Neural cell (in vitro differentiated cells): ENCODE results near the gene SGSH. TPM values are rescaled to one million over a fixed set of nuclear protein-coding genes. Genes with fewer than 3 reads are reported as not detected.

Experiments used
- H2AFZ ChIP-seq: fragments of 200-600, 300-800 bp; sonication (generic), shearing (Covaris generic); 2 replicates; pipeline ENCODE4 v1.6.0; 2014; ENCODE audit warnings: low read depth, mild to moderate bottlenecking, antibody characterized with exemption, low read length, moderate library complexity
- H3F3A ChIP-seq: fragments of 200-600 bp; shearing (Covaris generic); 2 replicates; pipeline ENCODE4 v1.6.1; 2016; ENCODE audit warnings: mild to moderate bottlenecking, moderate library complexity, mixed read lengths, antibody characterized with exemption, low read length; ENCODE audit not compliant: insufficient read depth, poor library complexity, severe bottlenecking
- H3K27ac ChIP-seq: fragments of 200-600, 300-800 bp; sonication (generic), shearing (Covaris generic); 2 replicates; pipeline ENCODE4 v1.5.1; 2014; ENCODE audit warnings: mild to moderate bottlenecking, low read length, moderate library complexity
- H3K27me3 ChIP-seq: fragments of 300-800, 200-600 bp; sonication (generic), shearing (Covaris generic); 2 replicates; pipeline ENCODE4 v1.6.0; 2014; ENCODE audit warnings: mild to moderate bottlenecking, low read depth, low read length, moderate library complexity; ENCODE audit not compliant: insufficient read depth
- H3K36me3 ChIP-seq: fragments of 300-800, 200-600 bp; sonication (generic), shearing (Covaris generic); 2 replicates; pipeline ENCODE4 v1.5.1; 2014; ENCODE audit warnings: mild to moderate bottlenecking, antibody characterized with exemption, low read length, moderate library complexity; ENCODE audit not compliant: insufficient read depth
- H3K4me2 ChIP-seq: fragments of 300-800, 200-600 bp; sonication (generic), shearing (Covaris generic); 2 replicates; pipeline ENCODE4 v1.6.0; 2014; ENCODE audit warnings: mild to moderate bottlenecking, low read length
- H3K4me3 ChIP-seq: fragments of 300-800, 200-600 bp; sonication (generic), shearing (Covaris generic); 2 replicates; pipeline ENCODE4 v1.5.1; 2014; ENCODE audit warnings: mild to moderate bottlenecking, low read length, moderate library complexity
- H3K79me2 ChIP-seq: fragments of 200-600 bp; shearing (Covaris generic); replicated peaks from 2 replicates; pipeline ENCODE4 v1.6.0; 2014; ENCODE audit warnings: mild to moderate bottlenecking, low read length, moderate library complexity; ENCODE audit not compliant: insufficient read depth
- H3K9ac ChIP-seq: fragments of 300-800, 200-600 bp; sonication (generic), shearing (Covaris generic); 2 replicates; pipeline ENCODE4 v1.6.1; 2016; ENCODE audit warnings: mild to moderate bottlenecking, low read length, mixed read lengths
- H3K9me2 ChIP-seq: fragments of 200-600 bp; shearing (Covaris generic); 2 replicates; pipeline ENCODE4 v1.6.1; 2016; ENCODE audit warnings: mild to moderate bottlenecking, low read length, mixed read lengths; ENCODE audit not compliant: insufficient read depth
- H3K9me3 ChIP-seq: fragments of 200-600, 300-800 bp; sonication (generic), shearing (Covaris generic); 2 replicates; pipeline ENCODE4 v1.6.1; 2016; ENCODE audit warnings: mild to moderate bottlenecking, mixed run types, low read length, moderate library complexity, mixed read lengths
- H4K20me1 ChIP-seq: fragments of 200-600 bp; shearing (Covaris generic); 2 replicates; pipeline ENCODE4 v1.6.1; 2016; ENCODE audit warnings: mild to moderate bottlenecking, mixed run types; ENCODE audit not compliant: insufficient read depth
- EP300 ChIP-seq: fragments of 450-650 bp; conservative IDR thresholded peaks from 2 replicates; pipeline ENCODE4 v1.6.1; 2014; ENCODE audit warnings: antibody characterized with exemption, mild to moderate bottlenecking, moderate library complexity; ENCODE audit not compliant: poor library complexity, severe bottlenecking
- EZH2 ChIP-seq: fragments of 200-600, 300-800 bp; shearing (Covaris generic), sonication (generic); IDR thresholded peaks from 2 replicates; pipeline ENCODE4 v1.6.1; 2014; ENCODE audit warnings: antibody characterized with exemption, low read length, borderline replicate concordance, mild to moderate bottlenecking; ENCODE audit not compliant: insufficient read depth, poor library complexity, severe bottlenecking
- MXI1 ChIP-seq: fragments of 450-650 bp; conservative IDR thresholded peaks from 2 replicates; pipeline ENCODE4 v1.6.1; 2014; ENCODE audit warnings: antibody characterized with exemption, mild to moderate bottlenecking; ENCODE audit not compliant: poor library complexity, severe bottlenecking
- POLR2AphosphoS5 ChIP-seq: IDR thresholded peaks from 2 replicates; pipeline ENCODE4 v1.6.1; 2012
- RAD21 ChIP-seq: fragments of 450-650 bp; conservative IDR thresholded peaks from 2 replicates; pipeline ENCODE4 v1.6.1; 2014; ENCODE audit warnings: antibody characterized with exemption, mild to moderate bottlenecking, moderate library complexity
- SMC3 ChIP-seq: fragments of 450-650 bp; conservative IDR thresholded peaks from 2 replicates; pipeline ENCODE4 v1.6.1; 2014; ENCODE audit warnings: antibody characterized with exemption, mild to moderate bottlenecking, moderate library complexity; ENCODE audit not compliant: poor library complexity
- TAF1 ChIP-seq: IDR thresholded peaks from 2 replicates; pipeline ENCODE4 v1.6.1; 2012; ENCODE audit warnings: low read depth
- polyA plus RNA-seq: library from polyadenylated mRNA; depleted of rRNA; stranded (reverse); fragments of >200 nt; gene quantifications from 2 replicates; pipeline ENCODE4 v1.2.3, GENCODE V29; 2014
- TF ChIP-seq, protein P1 (sequence below): fragments of 450-650 bp; IDR thresholded peaks from 2 replicates; pipeline ENCODE4 v1.5.1; 2014; ENCODE audit warnings: antibody characterized with exemption, mild to moderate bottlenecking, moderate library complexity; ENCODE audit not compliant: poor library complexity, severe bottlenecking
- TF ChIP-seq, protein P2 (sequence below): IDR thresholded peaks from 2 replicates; pipeline ENCODE4 v1.6.1; 2012; ENCODE audit warnings: borderline replicate concordance

Gene SGSH
- polyA plus RNA-seq, 1 donor from 2014 or later, result 8.0 TPM

DNA sequence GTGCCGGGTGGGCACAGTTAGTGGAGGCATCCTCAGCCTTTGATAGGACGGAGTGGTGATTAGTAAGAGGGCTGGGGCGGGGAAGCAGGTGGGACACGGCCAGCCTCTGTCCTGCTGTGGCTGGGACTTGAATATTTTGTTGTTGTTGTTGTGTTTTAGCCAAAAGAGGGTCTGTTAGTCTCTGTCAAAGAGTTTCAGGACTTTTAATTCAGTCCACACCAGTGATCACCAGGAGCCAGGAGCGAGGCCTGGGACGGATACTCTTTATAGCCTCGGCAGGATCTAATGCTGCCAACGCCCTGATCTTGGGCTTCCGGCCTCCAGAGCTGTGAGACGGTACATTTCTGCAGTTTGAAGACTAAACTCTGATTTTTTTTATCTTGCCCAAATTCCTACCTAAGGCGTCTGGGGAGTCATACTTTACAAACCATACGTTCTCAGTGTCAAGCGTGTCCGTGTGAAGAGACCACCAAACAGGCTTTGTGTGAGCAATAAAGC, 37.6 kb upstream of the SGSH start:
- Histone ChIP-seq H3K27me3 (no peaks in the 10 kb centered on the region), H2AFZ (no peak overlapping the region), H3K4me3 (no peak overlapping the region), H3K27ac (no peak overlapping the region), H3K9me3 (no peaks in the 10 kb centered on the region), H3F3A (no peaks in the 10 kb centered on the region), H3K4me2 (no peak overlapping the region), H3K36me3 (no peaks in the 10 kb centered on the region), H4K20me1 (no peaks in the 10 kb centered on the region), H3K9ac (no peak overlapping the region), H3K79me2 (no peaks in the 10 kb centered on the region), H3K9me2 (no peaks in the 10 kb centered on the region)
- TF ChIP-seq EZH2 (no peak), MXI1 (no peak), SMC3 (no peak)

DNA sequence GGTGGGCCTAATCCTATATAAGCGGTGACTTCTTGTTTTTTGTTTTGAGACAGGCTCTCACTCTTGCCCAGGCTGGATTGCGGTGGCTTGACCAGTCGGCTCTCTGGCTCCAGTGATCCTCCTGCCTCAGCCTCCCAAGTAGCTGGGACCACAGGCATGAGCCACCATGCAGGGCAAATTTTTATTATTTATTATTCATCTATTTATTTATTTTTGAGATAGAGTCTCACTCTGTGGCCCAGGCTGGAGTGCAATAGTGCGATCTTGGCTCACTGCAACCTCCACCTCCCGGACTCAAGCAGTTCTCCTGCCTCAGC, 35.9 kb upstream of the SGSH start:
- TF ChIP-seq EZH2 (no peak), EP300 (no peak), RAD21 (no peak), POLR2AphosphoS5 (no peak), MXI1 (no peak), TAF1 (no peak), SMC3 (no peak)
- TF ChIP-seq, protein P1, sequence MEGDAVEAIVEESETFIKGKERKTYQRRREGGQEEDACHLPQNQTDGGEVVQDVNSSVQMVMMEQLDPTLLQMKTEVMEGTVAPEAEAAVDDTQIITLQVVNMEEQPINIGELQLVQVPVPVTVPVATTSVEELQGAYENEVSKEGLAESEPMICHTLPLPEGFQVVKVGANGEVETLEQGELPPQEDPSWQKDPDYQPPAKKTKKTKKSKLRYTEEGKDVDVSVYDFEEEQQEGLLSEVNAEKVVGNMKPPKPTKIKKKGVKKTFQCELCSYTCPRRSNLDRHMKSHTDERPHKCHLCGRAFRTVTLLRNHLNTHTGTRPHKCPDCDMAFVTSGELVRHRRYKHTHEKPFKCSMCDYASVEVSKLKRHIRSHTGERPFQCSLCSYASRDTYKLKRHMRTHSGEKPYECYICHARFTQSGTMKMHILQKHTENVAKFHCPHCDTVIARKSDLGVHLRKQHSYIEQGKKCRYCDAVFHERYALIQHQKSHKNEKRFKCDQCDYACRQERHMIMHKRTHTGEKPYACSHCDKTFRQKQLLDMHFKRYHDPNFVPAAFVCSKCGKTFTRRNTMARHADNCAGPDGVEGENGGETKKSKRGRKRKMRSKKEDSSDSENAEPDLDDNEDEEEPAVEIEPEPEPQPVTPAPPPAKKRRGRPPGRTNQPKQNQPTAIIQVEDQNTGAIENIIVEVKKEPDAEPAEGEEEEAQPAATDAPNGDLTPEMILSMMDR, result no peak
- TF ChIP-seq, protein P2, sequence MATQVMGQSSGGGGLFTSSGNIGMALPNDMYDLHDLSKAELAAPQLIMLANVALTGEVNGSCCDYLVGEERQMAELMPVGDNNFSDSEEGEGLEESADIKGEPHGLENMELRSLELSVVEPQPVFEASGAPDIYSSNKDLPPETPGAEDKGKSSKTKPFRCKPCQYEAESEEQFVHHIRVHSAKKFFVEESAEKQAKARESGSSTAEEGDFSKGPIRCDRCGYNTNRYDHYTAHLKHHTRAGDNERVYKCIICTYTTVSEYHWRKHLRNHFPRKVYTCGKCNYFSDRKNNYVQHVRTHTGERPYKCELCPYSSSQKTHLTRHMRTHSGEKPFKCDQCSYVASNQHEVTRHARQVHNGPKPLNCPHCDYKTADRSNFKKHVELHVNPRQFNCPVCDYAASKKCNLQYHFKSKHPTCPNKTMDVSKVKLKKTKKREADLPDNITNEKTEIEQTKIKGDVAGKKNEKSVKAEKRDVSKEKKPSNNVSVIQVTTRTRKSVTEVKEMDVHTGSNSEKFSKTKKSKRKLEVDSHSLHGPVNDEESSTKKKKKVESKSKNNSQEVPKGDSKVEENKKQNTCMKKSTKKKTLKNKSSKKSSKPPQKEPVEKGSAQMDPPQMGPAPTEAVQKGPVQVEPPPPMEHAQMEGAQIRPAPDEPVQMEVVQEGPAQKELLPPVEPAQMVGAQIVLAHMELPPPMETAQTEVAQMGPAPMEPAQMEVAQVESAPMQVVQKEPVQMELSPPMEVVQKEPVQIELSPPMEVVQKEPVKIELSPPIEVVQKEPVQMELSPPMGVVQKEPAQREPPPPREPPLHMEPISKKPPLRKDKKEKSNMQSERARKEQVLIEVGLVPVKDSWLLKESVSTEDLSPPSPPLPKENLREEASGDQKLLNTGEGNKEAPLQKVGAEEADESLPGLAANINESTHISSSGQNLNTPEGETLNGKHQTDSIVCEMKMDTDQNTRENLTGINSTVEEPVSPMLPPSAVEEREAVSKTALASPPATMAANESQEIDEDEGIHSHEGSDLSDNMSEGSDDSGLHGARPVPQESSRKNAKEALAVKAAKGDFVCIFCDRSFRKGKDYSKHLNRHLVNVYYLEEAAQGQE, result no peak
- H3K27me3 ChIP-seq, result no peaks in the 10 kb centered on the region
- no peaks in the 10 kb centered on the region for H3K79me2 ChIP-seq
- no peaks in the 10 kb centered on the region for H3F3A ChIP-seq
- H3K27ac ChIP-seq, result no peak overlapping the region
- H2AFZ ChIP-seq, result no peak overlapping the region
- H3K9ac ChIP-seq, result no peak overlapping the region
- H3K9me3 ChIP-seq, result no peaks in the 10 kb centered on the region
- H4K20me1 ChIP-seq, result no peaks in the 10 kb centered on the region
- no peak overlapping the region for H3K4me2 ChIP-seq
- H3K4me3 ChIP-seq, result no peak overlapping the region
- no peaks in the 10 kb centered on the region for H3K36me3 ChIP-seq
- no peaks in the 10 kb centered on the region for H3K9me2 ChIP-seq
